ENCODE results near the gene CCDC70.

DNA sequence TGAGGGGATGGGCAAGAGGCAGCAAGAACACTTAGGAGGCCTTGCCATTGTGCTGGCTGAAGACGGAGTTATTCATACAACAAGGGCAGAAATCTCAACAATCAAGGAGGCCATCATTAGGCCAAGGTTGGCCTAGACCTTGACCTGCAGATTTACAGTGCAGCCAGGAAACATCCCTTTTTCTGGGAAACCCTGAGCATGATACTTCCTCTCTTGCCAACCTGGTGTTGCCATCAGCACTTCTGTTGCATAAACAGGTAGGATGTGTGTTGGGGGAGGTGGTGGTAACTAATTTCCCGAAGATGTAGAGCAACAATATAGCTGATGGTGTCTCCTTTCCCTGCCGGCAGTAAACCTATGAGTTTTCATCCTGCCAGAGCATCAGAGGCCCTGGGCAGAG is 24.8 kb upstream of the CCDC70 start:
- no peak for TF ChIP-seq POLR2A (IDR thresholded peaks at IDR 0.05; ENCODE audit: low read depth)
- TF ChIP-seq CTCF (IDR thresholded peaks at IDR 0.05), result no peak
